Mucosa of descending colon (tissue), 3 donors: ENCODE data around the gene MIR17HG. TPM values are rescaled to one million over a fixed set of nuclear protein-coding genes. Genes with fewer than 3 reads are reported as not detected.

Source experiments
- ATAC-seq: fragments of 200-7000 bp; cut with Tn5 transposase; one replicate; pipeline ENCODE4 v1.9.1; 2020; ENCODE audit warnings: mild to moderate bottlenecking, moderate library complexity
- DNase-seq, 3 donors: peaks; one replicate each; pipeline ENCODE4 v3.0.0-alpha.2; 2020
- H3K36me3 ChIP-seq: fragments of 200-600 bp; one replicate; pipeline ENCODE4 v1.8.0; 2021; ENCODE audit warnings: low read depth, mild to moderate bottlenecking
- H3K4me1 ChIP-seq: fragments of 200-600 bp; one replicate; pipeline ENCODE4 v1.8.0; 2021; ENCODE audit warnings: low read depth, mild to moderate bottlenecking
- H3K4me3 ChIP-seq: fragments of 200-600 bp; one replicate; pipeline ENCODE4 v1.8.0; 2021; ENCODE audit warnings: mild to moderate bottlenecking
- H3K9me3 ChIP-seq: fragments of 200-600 bp; one replicate; pipeline ENCODE4 v1.8.0; 2021; ENCODE audit warnings: mild to moderate bottlenecking
- intact Hi-C, 2 donors: fragments of 100-400 bp; cut with DNase I in 1 of 2; cut with micrococcal nuclease in 1 of 2; formaldehyde crosslinking; loops; one replicate each; pipeline versions ENCODE4 v1.11.0 to v1.11.1; 2022; cut with DNase I, micrococcal nuclease
- total RNA-seq, 3 donors: library from RNA; stranded (reverse); fragmentation: NEBNext Ultra II Directional in 2 of 3; extraction: Animal tissue kit (Norgen Biotek cat#: 25700) in 2 of 3; gene quantifications; one replicate each; pipeline versions ENCODE4 v1.2.1 to v1.2.4, GENCODE V29; 2021 to 2023
- TF ChIP-seq, protein P1 (sequence below): fragments of 200-600 bp; IDR thresholded peaks from one replicate; pipeline ENCODE4 v1.8.0; 2022; ENCODE audit warnings: antibody characterized with exemption, mild to moderate bottlenecking
- donor health status: DM: no; HTN: no; CAD: no; lungs with moderate emphysema.
- donor health status: DM: no; HTN: no; CAD: no.
- donor health status: DM: no; HTN: yes; CAD: no.

The MIR17HG gene
- total RNA-seq, 3 donors from 2014 or later: 4.1 to 6.1 (median 5.3) TPM

DNA sequence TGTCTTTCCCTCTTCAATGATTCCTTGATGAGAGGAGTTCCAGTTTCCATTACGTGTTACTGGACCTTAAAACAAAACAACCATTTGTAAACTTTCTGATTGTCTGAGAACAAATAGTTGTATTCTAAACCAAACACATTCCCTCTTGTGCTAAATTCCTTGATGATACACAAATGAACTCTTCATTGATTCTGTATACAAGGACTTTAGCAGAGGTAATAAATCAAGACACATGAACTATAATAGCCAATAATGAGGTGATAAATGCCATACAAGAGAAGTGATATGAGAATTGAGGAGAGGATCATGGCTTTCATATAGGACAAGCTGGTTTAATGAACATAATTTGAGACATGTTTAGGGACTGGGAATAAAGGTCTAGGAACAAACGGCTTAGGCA lies 37.4 kb downstream of the MIR17HG start:
- no peak for ATAC-seq
- Histone ChIP-seq H3K9me3 (no peaks in the 10 kb centered on the region), H3K36me3 (no peaks in the 10 kb centered on the region), H3K4me1 (no peaks in the 10 kb centered on the region), H3K4me3 (no peak overlapping the region)
- TF ChIP-seq, protein P1, sequence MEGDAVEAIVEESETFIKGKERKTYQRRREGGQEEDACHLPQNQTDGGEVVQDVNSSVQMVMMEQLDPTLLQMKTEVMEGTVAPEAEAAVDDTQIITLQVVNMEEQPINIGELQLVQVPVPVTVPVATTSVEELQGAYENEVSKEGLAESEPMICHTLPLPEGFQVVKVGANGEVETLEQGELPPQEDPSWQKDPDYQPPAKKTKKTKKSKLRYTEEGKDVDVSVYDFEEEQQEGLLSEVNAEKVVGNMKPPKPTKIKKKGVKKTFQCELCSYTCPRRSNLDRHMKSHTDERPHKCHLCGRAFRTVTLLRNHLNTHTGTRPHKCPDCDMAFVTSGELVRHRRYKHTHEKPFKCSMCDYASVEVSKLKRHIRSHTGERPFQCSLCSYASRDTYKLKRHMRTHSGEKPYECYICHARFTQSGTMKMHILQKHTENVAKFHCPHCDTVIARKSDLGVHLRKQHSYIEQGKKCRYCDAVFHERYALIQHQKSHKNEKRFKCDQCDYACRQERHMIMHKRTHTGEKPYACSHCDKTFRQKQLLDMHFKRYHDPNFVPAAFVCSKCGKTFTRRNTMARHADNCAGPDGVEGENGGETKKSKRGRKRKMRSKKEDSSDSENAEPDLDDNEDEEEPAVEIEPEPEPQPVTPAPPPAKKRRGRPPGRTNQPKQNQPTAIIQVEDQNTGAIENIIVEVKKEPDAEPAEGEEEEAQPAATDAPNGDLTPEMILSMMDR: no peak
- DNase-seq: no peak
- intact Hi-C loops: no loop called here

DNA sequence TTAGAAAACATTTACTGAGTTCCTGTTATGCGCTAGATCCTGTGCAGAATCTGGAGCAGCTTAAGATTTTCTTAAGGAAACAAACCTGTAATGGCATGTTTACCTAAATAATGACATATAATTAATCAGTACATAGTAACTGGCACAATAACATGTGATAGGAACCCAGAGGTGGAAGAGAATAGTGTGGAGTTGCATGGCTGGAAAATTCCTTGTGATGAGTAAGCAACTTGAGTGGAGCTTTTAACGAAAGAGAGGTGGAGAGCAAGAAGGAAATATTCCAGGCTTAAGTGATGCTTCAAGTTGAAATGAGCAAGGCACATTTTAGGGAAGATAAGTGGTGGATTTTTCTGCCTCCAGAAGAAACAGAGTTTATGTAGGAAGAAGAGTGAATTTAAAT lies 41.7 kb downstream of the MIR17HG start:
- intact Hi-C loops: no loop called here
- DNase-seq (no peak), ATAC-seq (no peak)
- no peak overlapping the region for H3K4me3 ChIP-seq
- H3K9me3 ChIP-seq: no peaks in the 10 kb centered on the region
- H3K36me3 ChIP-seq: no peaks in the 10 kb centered on the region
- no peaks in the 10 kb centered on the region for H3K4me1 ChIP-seq
- TF ChIP-seq, protein P1: no peak

DNA sequence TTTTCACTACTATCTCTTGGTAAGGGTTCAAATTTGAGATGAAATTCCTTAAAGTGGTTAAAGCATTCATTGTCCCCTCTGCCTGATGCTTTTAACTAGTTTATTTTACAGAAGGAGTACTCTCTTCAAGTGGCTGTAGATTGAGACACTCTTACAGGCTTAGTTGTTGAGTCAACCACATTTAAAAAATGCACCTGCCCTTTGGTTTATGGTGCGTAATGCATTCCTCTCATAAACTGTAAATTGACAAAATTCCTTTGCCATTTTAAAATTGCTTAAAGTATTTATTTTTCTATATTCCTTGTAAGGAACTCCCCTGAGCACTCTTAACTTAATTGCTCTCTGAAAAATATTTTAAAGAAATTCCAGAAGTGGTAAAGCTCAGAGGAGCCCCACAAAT lies 50.1 kb downstream of the MIR17HG start:
- Histone ChIP-seq H3K4me3 (no peak overlapping the region), H3K9me3 (no peaks in the 10 kb centered on the region), H3K36me3 (no peaks in the 10 kb centered on the region), H3K4me1 (peaks cover 6% of the 10 kb centered on the region)
- no peak for ATAC-seq
- TF ChIP-seq, protein P1: no peak
- intact Hi-C loops: no loop called here
- DNase-seq: no peak

DNA sequence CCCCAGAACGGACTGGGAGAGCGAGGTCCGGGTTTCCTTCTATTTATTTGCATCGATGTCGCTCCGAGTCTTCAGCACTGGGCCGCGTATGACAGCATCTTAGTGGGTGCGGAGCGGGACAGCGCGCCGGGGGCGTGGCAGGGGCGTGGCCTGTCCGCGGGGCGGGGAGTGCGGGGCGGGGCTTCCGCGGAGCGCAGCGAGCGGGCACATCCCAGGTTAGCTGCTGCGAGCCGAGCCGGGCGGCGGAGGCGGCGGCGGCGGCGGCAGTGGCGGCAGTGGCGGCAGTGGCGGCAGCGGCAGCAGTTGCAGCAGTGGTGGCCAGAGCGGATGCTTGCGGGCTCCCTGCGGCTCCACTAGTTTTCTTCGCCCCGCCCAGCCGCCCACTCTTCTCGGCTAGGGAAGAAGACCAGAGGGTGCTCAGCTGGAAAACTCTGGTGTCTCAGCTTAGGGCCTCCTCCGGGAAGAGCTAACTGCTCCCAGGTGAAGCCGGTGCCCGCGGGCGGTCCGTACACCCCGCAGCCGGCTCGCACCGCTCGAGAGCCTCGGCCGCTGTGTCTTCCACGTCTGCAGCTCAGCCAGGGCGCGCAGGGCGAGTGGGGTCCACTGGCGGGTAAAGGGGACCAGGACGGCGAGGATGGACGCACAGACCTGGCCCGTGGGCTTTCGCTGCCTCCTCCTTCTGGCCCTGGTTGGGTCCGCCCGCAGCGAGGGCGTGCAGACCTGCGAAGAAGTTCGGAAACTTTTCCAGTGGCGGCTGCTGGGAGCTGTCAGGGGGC lies 51.1 kb downstream of the MIR17HG start, which contains the start of gene GPC5:
Gene GPC5 (plus strand): TSS at position 209 of the 776 bp plus-strand sequence.
- ATAC-seq: peak; percentile 100

DNA sequence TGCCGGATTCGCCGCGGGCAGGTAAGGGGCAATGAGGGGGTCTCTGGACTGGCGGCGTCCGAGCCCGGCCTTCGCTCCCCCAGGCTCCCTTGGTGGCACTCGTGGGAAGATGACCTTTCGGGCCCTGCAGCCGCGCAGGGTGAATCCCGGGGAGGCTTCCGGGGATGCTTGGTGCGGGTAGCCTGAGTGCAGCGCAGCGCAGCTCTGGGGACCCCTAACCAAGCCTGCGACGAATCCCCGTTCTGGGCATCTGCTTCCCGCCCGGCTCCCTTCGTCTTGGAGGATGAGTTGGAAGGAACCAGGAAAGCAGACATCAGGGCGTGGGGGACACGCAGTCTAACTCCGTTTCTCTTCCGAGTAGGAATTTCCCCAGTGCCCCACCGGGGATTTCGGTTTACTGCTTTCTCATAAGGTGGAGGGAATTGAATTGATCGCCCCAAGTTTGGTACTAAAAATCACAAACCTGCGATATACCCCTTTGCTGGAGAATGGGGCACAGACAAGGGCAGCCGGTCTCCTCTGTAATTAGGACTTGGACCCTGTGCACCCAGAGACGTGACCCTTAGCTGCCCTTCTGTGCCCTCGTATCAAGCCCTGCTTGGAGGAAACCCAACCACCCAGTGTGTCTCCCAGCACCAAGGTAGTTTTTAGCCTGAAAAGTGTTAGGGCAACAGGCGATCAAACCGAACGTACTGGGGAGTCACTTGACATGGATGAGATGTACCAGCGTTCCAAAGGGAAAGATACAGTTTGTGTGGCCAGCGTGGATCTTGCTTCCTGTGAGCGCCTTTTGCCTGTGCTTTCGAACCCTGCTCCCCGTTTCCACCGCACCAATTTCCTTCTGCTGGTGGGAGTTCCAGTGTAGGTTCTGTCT lies 51.9 kb downstream of the MIR17HG start:
- TF ChIP-seq, protein P1: no peak

More for the DNA sequence above, 51.1 kb downstream of the MIR17HG start, which contains the start of gene GPC5:
- H3K4me1 ChIP-seq: peaks cover 6% of the 10 kb centered on the region
- H3K36me3 ChIP-seq: no peaks in the 10 kb centered on the region
- DNase-seq: peak; percentile 82 to 91 (median 87)
- no peak within 1 kb of the TSS for H3K4me3 ChIP-seq
- TF ChIP-seq, protein P1: no peak
- no peaks in the 10 kb centered on the region for H3K9me3 ChIP-seq
- intact Hi-C loops: no loop called here

More for the DNA sequence above, 51.9 kb downstream of the MIR17HG start:
- H3K36me3 ChIP-seq: no peaks in the 10 kb centered on the region
- peaks cover 6% of the 10 kb centered on the region for H3K4me1 ChIP-seq
- H3K9me3 ChIP-seq: no peaks in the 10 kb centered on the region
- H3K4me3 ChIP-seq: no peak overlapping the region
- DNase-seq: peak in 1 of 3 donors; percentile 43
- no peak for ATAC-seq
- intact Hi-C loops: no loop called here
